Motor neuron (in vitro differentiated cells): ENCODE data around the gene SQOR. TPM values are rescaled to one million over a fixed set of nuclear protein-coding genes. Genes with fewer than 3 reads are reported as not detected.

ENCODE experiments used
- total RNA-seq, 8 experiments: library from RNA; unstranded; fragments of 300-600 nt; gene quantifications; 2 replicates each; pipeline versions ENCODE4 v1.2.3 to v1.2.4, GENCODE V29; 2022

SQOR gene
- total RNA-seq, 8 experiments from 2014 or later = 0.33 to 36.9 (median 0.94) TPM

Other genes with a start within 250 kb of the SQOR start
- gene SLC30A4, start 112.3 kb upstream of the SQOR start, total RNA-seq = 10 to 100 TPM in 3 of 8 experiments, 1 to 10 TPM in 5; 3.5 to 22.1 (median 8.2) TPM
- 100 to 1,000 TPM in 1 of 8 experiments, 10 to 100 TPM in 7; 60.1 to 102 (median 70.4) TPM for gene BLOC1S6, start 47.6 kb upstream of the SQOR start, total RNA-seq